Anterior cingulate cortex (tissue), 58 donors: Measurements from ENCODE around the gene DHX30.
"Not testable (repeated sequence)": the region's sequence is repeated elsewhere in the genome, so short reads cannot be mapped to it uniquely, and the experiment has no call there.

Source experiments
- DNase-seq, 58 donors: peaks; one replicate each; lab custom pipeline; 2025; lab: John Stamatoyannopoulos, UW

The DHX30 gene

GRCh38 chr3:47877290-47877689, 74.4 kb downstream of the DHX30 start:
- DNase-seq: no peak

GRCh38 chr3:47877719-47878118, 74.8 kb downstream of the DHX30 start:
- DNase-seq: no peak

- DNase-seq: no peak
Observed at GRCh38 chr3:47882338-47882737, 79.4 kb downstream of the DHX30 start.

- DNase-seq: no peak
Observed at GRCh38 chr3:47884603-47885002, 81.7 kb downstream of the DHX30 start.

GRCh38 chr3:47885168-47885567, 82.2 kb downstream of the DHX30 start:
- DNase-seq: no peak

GRCh38 chr3:47887991-47888390, 85.1 kb downstream of the DHX30 start:
- DNase-seq: not testable (repeated sequence)

GRCh38 chr3:47888986-47889757, 86.2 kb downstream of the DHX30 start:
- no peak for DNase-seq

- peak in 1 of 58 donors; percentile 44 for DNase-seq
Observed at GRCh38 chr3:47890126-47890827, 87.3 kb downstream of the DHX30 start.

GRCh38 chr3:47890828-47891612, 88.1 kb downstream of the DHX30 start:
- DNase-seq: peak in 45 of 58 donors; percentile 10 to 77 (median 37)

GRCh38 chr3:47891613-47892005, 88.7 kb downstream of the DHX30 start:
- no peak for DNase-seq

- DNase-seq: peak in 36 of 58 donors; percentile 8 to 64 (median 27)
Observed at GRCh38 chr3:47892286-47893040, 89.5 kb downstream of the DHX30 start.

- no peak for DNase-seq
Observed at GRCh38 chr3:47895241-47895640, 92.3 kb downstream of the DHX30 start.

GRCh38 chr3:47896736-47897135, 93.8 kb downstream of the DHX30 start:
- DNase-seq: no peak

- DNase-seq: no peak
Observed at GRCh38 chr3:47897954-47898353, 95.0 kb downstream of the DHX30 start.

GRCh38 chr3:47899495-47900108, 96.7 kb downstream of the DHX30 start:
- DNase-seq: peak in 1 of 58 donors; percentile 5
